GM18861 (cell line): ENCODE measurements around the gene SDHAF3.

Experiments used
- ATAC-seq: cut with Tn5 transposase; IDR thresholded peaks from one replicate; pipeline ENCODE4 v1.9.1; 2021; ENCODE audit not compliant: unreplicated experiment

Gene SDHAF3

GRCh38 chr7:97215556-97215955 lies 98.1 kb downstream of the SDHAF3 start:
- no peak for ATAC-seq

GRCh38 chr7:97218767-97219166 lies 101.3 kb downstream of the SDHAF3 start:
- no peak for ATAC-seq

GRCh38 chr7:97219237-97219636 lies 101.7 kb downstream of the SDHAF3 start:
- no peak for ATAC-seq

GRCh38 chr7:97224316-97224715 lies 106.8 kb downstream of the SDHAF3 start:
- no peak for ATAC-seq

- peak; percentile 95 for ATAC-seq
Measured at GRCh38 chr7:97226541-97226940, 109.0 kb downstream of the SDHAF3 start.
